HG03521 (cell line): ENCODE results near the gene TCEANC2.

Experiments
- ATAC-seq: cut with Tn5 transposase; IDR thresholded peaks from one replicate; pipeline ENCODE4 v1.9.1; 2021; ENCODE audit warnings: mild to moderate bottlenecking, moderate library complexity; ENCODE audit not compliant: unreplicated experiment

TCEANC2 gene

GRCh38 chr1:54132495-54132894 is 79.1 kb downstream of the TCEANC2 start:
- no peak for ATAC-seq

GRCh38 chr1:54134295-54134694 is 80.9 kb downstream of the TCEANC2 start:
- ATAC-seq, result no peak

GRCh38 chr1:54135436-54136120 is 82.2 kb downstream of the TCEANC2 start:
- ATAC-seq, result no peak

- ATAC-seq, result no peak
Observed at GRCh38 chr1:54136269-54136896, 83.0 kb downstream of the TCEANC2 start.

GRCh38 chr1:54136963-54137533 is 83.6 kb downstream of the TCEANC2 start:
- ATAC-seq, result no peak

GRCh38 chr1:54137534-54138061 is 84.2 kb downstream of the TCEANC2 start:
- no peak for ATAC-seq

- no peak for ATAC-seq
Observed at GRCh38 chr1:54138994-54139393, 85.6 kb downstream of the TCEANC2 start.

GRCh38 chr1:54139711-54140110 is 86.3 kb downstream of the TCEANC2 start:
- no peak for ATAC-seq

GRCh38 chr1:54142146-54142900 is 88.9 kb downstream of the TCEANC2 start:
- no peak for ATAC-seq

- no peak for ATAC-seq
Observed at GRCh38 chr1:54144366-54144765, 91.0 kb downstream of the TCEANC2 start.

GRCh38 chr1:54149734-54150133 is 96.3 kb downstream of the TCEANC2 start:
- ATAC-seq, result no peak

GRCh38 chr1:54151013-54151412 is 97.6 kb downstream of the TCEANC2 start:
- no peak for ATAC-seq

GRCh38 chr1:54152696-54153095 is 99.3 kb downstream of the TCEANC2 start, which contains the start of gene CDCP2:
TSS of gene CDCP2 (minus strand) at chr1:54153000. CDS start at chr1:54152922, 78 bp downstream.
- no peak for ATAC-seq

GRCh38 chr1:54153535-54154439 is 100.4 kb downstream of the TCEANC2 start:
- no peak for ATAC-seq
